ENCODE results near the gene CPT2.

Gene CPT2

GRCh38 chr1:53196485-53197290, at the start of gene CPT2:
TSS of gene CPT2 (plus strand) at chr1:53196824. CDS start at chr1:53196944, 120 bp downstream.
- DNase-seq (ENCODE audit: low read depth in 1 of 2, low spot score in 1 of 2) = peak; percentile 82 to 87

- DNase-seq (ENCODE audit: low read depth in 1 of 2, low spot score in 1 of 2) = no peak
These were observed 49.5 kb upstream of the CPT2 start for GRCh38 chr1:53147174-53147573.

GRCh38 chr1:53148123-53148522, 48.5 kb upstream of the CPT2 start:
- no peak for DNase-seq (ENCODE audit: low read depth in 1 of 2, low spot score in 1 of 2)

- DNase-seq (ENCODE audit: low read depth in 1 of 2, low spot score in 1 of 2) = no peak
These were observed 42.9 kb upstream of the CPT2 start for GRCh38 chr1:53153752-53154151.

- DNase-seq (ENCODE audit: low read depth in 1 of 2, low spot score in 1 of 2) = no peak
These were observed 41.7 kb upstream of the CPT2 start for GRCh38 chr1:53154859-53155438.

GRCh38 chr1:53155534-53155933, 41.1 kb upstream of the CPT2 start:
- DNase-seq (ENCODE audit: low read depth in 1 of 2, low spot score in 1 of 2) = no peak

- no peak for DNase-seq (ENCODE audit: low read depth in 1 of 2, low spot score in 1 of 2)
These were observed 40.7 kb upstream of the CPT2 start for GRCh38 chr1:53155945-53156344.

GRCh38 chr1:53156783-53157182, 39.8 kb upstream of the CPT2 start:
- DNase-seq (ENCODE audit: low read depth in 1 of 2, low spot score in 1 of 2) = no peak

- DNase-seq (ENCODE audit: low read depth in 1 of 2, low spot score in 1 of 2) = no peak
These were observed 37.7 kb upstream of the CPT2 start for GRCh38 chr1:53158900-53159299.

GRCh38 chr1:53160924-53161378, 35.7 kb upstream of the CPT2 start:
- DNase-seq (ENCODE audit: low read depth in 1 of 2, low spot score in 1 of 2) = no peak

GRCh38 chr1:53162621-53163020, 34.0 kb upstream of the CPT2 start:
- DNase-seq (ENCODE audit: low read depth in 1 of 2, low spot score in 1 of 2) = no peak

- DNase-seq (ENCODE audit: low read depth in 1 of 2, low spot score in 1 of 2) = no peak
These were observed 33.3 kb upstream of the CPT2 start for GRCh38 chr1:53163291-53163768.

- no peak for DNase-seq (ENCODE audit: low read depth in 1 of 2, low spot score in 1 of 2)
These were observed 31.1 kb upstream of the CPT2 start for GRCh38 chr1:53165408-53165961.

- DNase-seq (ENCODE audit: low read depth in 1 of 2, low spot score in 1 of 2) = no peak
These were observed 30.3 kb upstream of the CPT2 start for GRCh38 chr1:53166366-53166765.

GRCh38 chr1:53166912-53167311, 29.7 kb upstream of the CPT2 start:
- DNase-seq (ENCODE audit: low read depth in 1 of 2, low spot score in 1 of 2) = no peak

GRCh38 chr1:53172426-53173128, 24.0 kb upstream of the CPT2 start:
- DNase-seq (ENCODE audit: low read depth in 1 of 2, low spot score in 1 of 2) = no peak

- DNase-seq (ENCODE audit: low read depth in 1 of 2, low spot score in 1 of 2) = no peak
These were observed 21.4 kb upstream of the CPT2 start for GRCh38 chr1:53174971-53175913.

- DNase-seq (ENCODE audit: low read depth in 1 of 2, low spot score in 1 of 2) = no peak
These were observed 20.0 kb upstream of the CPT2 start for GRCh38 chr1:53176452-53177208.

GRCh38 chr1:53180226-53180625, 16.4 kb upstream of the CPT2 start:
- DNase-seq (ENCODE audit: low read depth in 1 of 2, low spot score in 1 of 2) = no peak

GRCh38 chr1:53180951-53181350, 15.7 kb upstream of the CPT2 start:
- DNase-seq (ENCODE audit: low read depth in 1 of 2, low spot score in 1 of 2) = no peak

Data from stimulated activated CD4-positive, alpha-beta T cell treated with anti-CD3 and anti-CD28 coated beads, Interleukin-15, amount 100 ng/mL, for 1 hour (primary cell).